ENCODE results near the gene AUTS2. TPM values are rescaled to one million over a fixed set of nuclear protein-coding genes. Genes with fewer than 3 reads are reported as not detected.

AUTS2 gene
- total and polyA plus RNA-seq, 9 of the 15 experiments (the other 6 are each of a cell fraction or from before 2014, with no cell fraction given) = 0.58 TPM; not detected in 8

DNA sequence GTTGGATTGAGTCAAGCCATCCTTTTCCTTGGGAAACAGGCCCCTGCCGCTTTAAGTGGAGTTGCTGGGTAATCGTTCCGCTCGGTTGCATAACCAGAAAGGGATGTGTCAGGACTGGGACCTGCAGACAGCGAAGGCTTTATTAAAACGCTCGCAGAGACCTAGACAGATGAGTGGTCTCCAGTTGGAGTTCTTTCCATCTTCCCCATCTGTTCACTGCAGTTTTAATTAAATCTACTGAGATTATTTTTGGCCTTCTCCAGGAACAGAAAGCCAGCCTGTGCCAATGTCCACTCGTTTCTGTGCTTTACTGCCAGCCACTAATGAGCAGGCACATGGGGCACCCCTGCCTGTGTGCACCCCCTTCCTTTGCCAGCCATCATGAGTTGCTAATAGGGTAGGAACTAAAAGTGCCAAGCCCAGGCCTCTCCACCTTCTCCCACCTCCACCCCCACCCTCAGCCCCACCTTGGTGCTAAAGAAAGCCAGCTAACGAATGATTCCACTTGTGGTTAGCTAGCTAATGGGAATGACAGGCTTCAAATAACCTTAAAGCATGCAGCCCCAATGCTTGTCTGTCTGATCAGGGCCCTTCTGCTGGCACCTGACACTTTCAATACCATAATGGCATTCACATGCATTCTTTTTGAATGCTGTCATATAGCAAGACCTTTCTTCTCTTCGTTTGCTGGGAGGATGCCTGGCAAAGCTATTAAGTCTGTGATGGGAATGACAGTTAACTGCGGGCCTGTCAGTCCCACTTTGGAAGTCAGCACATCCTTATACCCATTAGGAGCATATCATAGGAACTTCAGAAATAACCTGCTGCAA lies 976.9 kb downstream of the AUTS2 start (continued):
- TF ChIP-seq CREB1 (IDR thresholded peaks at IDR 0.05) = no peak
- TF ChIP-seq CREB1 (CRISPR knock-in tag; IDR thresholded peaks at IDR 0.05) = no peak
- TF ChIP-seq BRCA1 (IDR thresholded peaks at IDR 0.05) = no peak
- TF ChIP-seq BRCA1 (CRISPR knock-in tag; IDR thresholded peaks at IDR 0.05) = no peak
- TF ChIP-seq RBM34 (IDR thresholded peaks at IDR 0.05; ENCODE audit: borderline replicate concordance, insufficient read depth, low read length) = no peak
- TF ChIP-seq NCOA2 (IDR thresholded peaks at IDR 0.05; ENCODE audit: partially characterized antibody in 2 of 2) = no peak
- TF ChIP-seq SETDB1 (IDR thresholded peaks at IDR 0.05; ENCODE audit: low read length) = no peak

DNA sequence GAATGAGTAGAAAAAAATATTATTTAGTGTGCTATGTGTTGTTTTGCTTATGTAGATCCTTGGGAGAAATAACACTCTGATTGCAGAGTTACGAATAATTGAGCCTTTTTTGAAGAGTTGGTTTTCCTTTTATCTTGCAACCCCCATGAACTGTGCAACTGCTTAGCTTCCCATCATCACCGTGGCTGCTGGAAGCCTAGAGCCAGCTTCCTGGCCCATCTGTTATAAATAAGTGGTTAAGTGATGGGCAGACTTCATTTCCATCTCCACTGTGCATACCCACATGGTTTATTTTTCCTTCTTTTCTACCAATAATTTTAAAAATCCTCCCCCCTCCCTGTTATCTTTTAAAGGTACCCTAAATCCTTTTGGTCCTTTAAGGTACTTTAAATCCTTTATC lies 978.8 kb downstream of the AUTS2 start:
- in situ Hi-C loops (cut with MboI) = no loop called here
- 0% methylated on average over 2 of the region's 2 CpGs for WGBS (ENCODE audit: insufficient coverage, low coverage, missing lambda C conversion rate)

More for the DNA sequence above, 978.8 kb downstream of the AUTS2 start:
- no peaks in the 10 kb centered on the region for H3K9me3 ChIP-seq (replicated peaks; ENCODE audit: control insufficient read depth, insufficient read depth, low read depth, low read length)
- no TSS peak for BruUV-seq (replicated peaks)
- H4K20me1 ChIP-seq (replicated peaks; ENCODE audit: control insufficient read depth, insufficient read depth, low read length) = no peaks in the 10 kb centered on the region
- FAIRE-seq = no peak
- CTCF ChIA-PET (ENCODE audit: low intra/inter-chr PET ratio) = no interaction called here
- H2AFZ ChIP-seq (ENCODE audit: low read depth, low read length) = no peak overlapping the region
- no peak for ATAC-seq
- H3K79me2 ChIP-seq (ENCODE audit: control insufficient read depth, insufficient read depth, low read length) = no peaks in the 10 kb centered on the region
- H3K4me2 ChIP-seq (ENCODE audit: insufficient read depth, low read length) = no peak overlapping the region
- H3K27ac ChIP-seq (ENCODE audit: extremely low read depth, low read depth, low read length) = no peak overlapping the region
- H3K36me3 ChIP-seq (ENCODE audit: control insufficient read depth, insufficient read depth, low read length) = no peaks in the 10 kb centered on the region
- H3K4me1 ChIP-seq (replicated peaks in 1 of 2; ENCODE audit: control insufficient read depth in 2 of 2, insufficient read depth in 2 of 2, low read length in 2 of 2) = no peaks in the 10 kb centered on the region
- no peak overlapping the region for H3K4me3 ChIP-seq
- H3K9me1 ChIP-seq (ENCODE audit: control insufficient read depth, insufficient read depth, low read length) = no peaks in the 10 kb centered on the region
- intact Hi-C loops (cut with micrococcal nuclease) = no loop called here
- peaks cover 0 to 8% of the 10 kb centered on the region in 2 experiments; a peak in 2 of 5 replicates for H3K27me3 ChIP-seq (ENCODE audit: control insufficient read depth in 2 of 2, insufficient read depth in 2 of 2, low read length in 2 of 2)
- POLR2A ChIA-PET = no interaction called here
- H3K9ac ChIP-seq (ENCODE audit: insufficient read depth in 1 of 2, low read depth in 2 of 2, low read length in 2 of 2) = no peak overlapping the region
- TF ChIP-seq ZBTB7A (IDR thresholded peaks at IDR 0.05; ENCODE audit: borderline replicate concordance, control insufficient read depth, low read depth, low read length) (no peak), NCOA2 (IDR thresholded peaks at IDR 0.05; ENCODE audit: partially characterized antibody in 2 of 2) (no peak), U2AF1 (optimal IDR thresholded peaks at IDR 0.05; ENCODE audit: low read depth, low read length) (no peak), ARID2 (IDR thresholded peaks at IDR 0.05) (no peak), RBM17 (IDR thresholded peaks at IDR 0.05; ENCODE audit: borderline replicate concordance, low read depth, low read length) (no peak), PPARD (CRISPR knock-in tag; IDR thresholded peaks at IDR 0.05) (no peak), ZNF232 (CRISPR knock-in tag; IDR thresholded peaks at IDR 0.05) (no peak)
- TF ChIP-seq, protein P1, sequence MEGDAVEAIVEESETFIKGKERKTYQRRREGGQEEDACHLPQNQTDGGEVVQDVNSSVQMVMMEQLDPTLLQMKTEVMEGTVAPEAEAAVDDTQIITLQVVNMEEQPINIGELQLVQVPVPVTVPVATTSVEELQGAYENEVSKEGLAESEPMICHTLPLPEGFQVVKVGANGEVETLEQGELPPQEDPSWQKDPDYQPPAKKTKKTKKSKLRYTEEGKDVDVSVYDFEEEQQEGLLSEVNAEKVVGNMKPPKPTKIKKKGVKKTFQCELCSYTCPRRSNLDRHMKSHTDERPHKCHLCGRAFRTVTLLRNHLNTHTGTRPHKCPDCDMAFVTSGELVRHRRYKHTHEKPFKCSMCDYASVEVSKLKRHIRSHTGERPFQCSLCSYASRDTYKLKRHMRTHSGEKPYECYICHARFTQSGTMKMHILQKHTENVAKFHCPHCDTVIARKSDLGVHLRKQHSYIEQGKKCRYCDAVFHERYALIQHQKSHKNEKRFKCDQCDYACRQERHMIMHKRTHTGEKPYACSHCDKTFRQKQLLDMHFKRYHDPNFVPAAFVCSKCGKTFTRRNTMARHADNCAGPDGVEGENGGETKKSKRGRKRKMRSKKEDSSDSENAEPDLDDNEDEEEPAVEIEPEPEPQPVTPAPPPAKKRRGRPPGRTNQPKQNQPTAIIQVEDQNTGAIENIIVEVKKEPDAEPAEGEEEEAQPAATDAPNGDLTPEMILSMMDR (IDR thresholded peaks at IDR 0.05 in 2 of 3, conservative IDR thresholded peaks at IDR 0.05 in 1 of 3; ENCODE audit: insufficient read depth in 2 of 3, low read depth in 1 of 3, low read length in 3 of 3) = no peak
- DNase-seq (ENCODE audit: extremely low read depth in 1 of 4, low spot score in 3 of 4) = no peak
